MM.1S (cell line): ENCODE data around the gene MTFR1L.

Source experiments
- DNase-seq: peaks from one replicate; pipeline ENCODE4 v3.0.0-alpha.2; 2015
- H2AFZ ChIP-seq: fragments of 300-600 bp; sonication (generic); 2 replicates; pipeline ENCODE4 v1.6.0; 2016; ENCODE audit warnings: antibody characterized with exemption, low read length
- H3F3A ChIP-seq: fragments of 300-600 bp; sonication (generic); 2 replicates; pipeline ENCODE4 v1.6.1; 2016; ENCODE audit warnings: mild to moderate bottlenecking, antibody characterized with exemption, low read length, moderate library complexity, mixed read lengths; ENCODE audit not compliant: insufficient read depth
- H3K27ac ChIP-seq: fragments of 300-600 bp; sonication (generic); 2 replicates; pipeline ENCODE4 v1.5.1; 2016; ENCODE audit warnings: mild to moderate bottlenecking, low read length
- H3K27me3 ChIP-seq: fragments of 300-600 bp; sonication (generic); replicated peaks from 2 replicates; pipeline ENCODE4 v1.6.0; 2016; ENCODE audit warnings: low read length; ENCODE audit not compliant: insufficient read depth
- H3K36me3 ChIP-seq: fragments of 300-600 bp; sonication (generic); replicated peaks from 2 replicates; pipeline ENCODE4 v1.6.1; 2016; ENCODE audit warnings: mild to moderate bottlenecking, low read length, mixed read lengths; ENCODE audit not compliant: insufficient read depth
- H3K4me1 ChIP-seq: fragments of 300-600 bp; sonication (generic); 2 replicates; pipeline ENCODE4 v1.6.1; 2016; ENCODE audit warnings: low read length, mixed read lengths
- H3K4me2 ChIP-seq: fragments of 300-600 bp; sonication (generic); 2 replicates; pipeline ENCODE4 v1.6.0; 2016; ENCODE audit warnings: low read depth, low read length
- H3K4me3 ChIP-seq: fragments of 300-600 bp; sonication (generic); 2 replicates; pipeline ENCODE4 v1.5.1; 2016; ENCODE audit warnings: low read length, mixed read lengths
- H3K79me2 ChIP-seq: fragments of 300-600 bp; sonication (generic); 2 replicates; pipeline ENCODE4 v1.6.1; 2016; ENCODE audit warnings: mixed run types, low read length, mixed read lengths
- H3K9ac ChIP-seq: fragments of 300-600 bp; sonication (generic); 2 replicates; pipeline ENCODE4 v1.6.1; 2016; ENCODE audit warnings: low read length, mixed read lengths
- H3K9me2 ChIP-seq: fragments of 300-600 bp; sonication (generic); replicated peaks from 2 replicates; pipeline ENCODE4 v1.6.1; 2016; ENCODE audit warnings: mild to moderate bottlenecking, low read length, mixed read lengths; ENCODE audit not compliant: insufficient read depth
- H3K9me3 ChIP-seq: fragments of 300-600 bp; sonication (generic); replicated peaks from 2 replicates; pipeline ENCODE4 v1.6.1; 2016; ENCODE audit warnings: mild to moderate bottlenecking, low read length, mixed read lengths; ENCODE audit not compliant: insufficient read depth
- H4K20me1 ChIP-seq: fragments of 300-600 bp; sonication (generic); 2 replicates; pipeline ENCODE4 v1.6.1; 2016; ENCODE audit warnings: mild to moderate bottlenecking, low read length, moderate library complexity, mixed read lengths; ENCODE audit not compliant: insufficient read depth
- EZH2 ChIP-seq: fragments of 300-600 bp; sonication (generic); optimal IDR thresholded peaks from 2 replicates; pipeline ENCODE3; 2017; ENCODE audit warnings: low read depth, mild to moderate bottlenecking, antibody characterized with exemption, low read length, mixed read lengths
- EZH2phosphoT487 ChIP-seq: fragments of 300-600 bp; sonication (generic); IDR thresholded peaks from 2 replicates; pipeline ENCODE4 v1.6.1; 2018; ENCODE audit warnings: antibody characterized with exemption, low read length
- TF ChIP-seq, protein P1 (sequence below): fragments of 300-600 bp; sonication (generic); IDR thresholded peaks from 2 replicates; pipeline ENCODE4 v1.5.1; 2016; ENCODE audit warnings: antibody characterized with exemption, low read length, mixed read lengths

MTFR1L gene

DNA sequence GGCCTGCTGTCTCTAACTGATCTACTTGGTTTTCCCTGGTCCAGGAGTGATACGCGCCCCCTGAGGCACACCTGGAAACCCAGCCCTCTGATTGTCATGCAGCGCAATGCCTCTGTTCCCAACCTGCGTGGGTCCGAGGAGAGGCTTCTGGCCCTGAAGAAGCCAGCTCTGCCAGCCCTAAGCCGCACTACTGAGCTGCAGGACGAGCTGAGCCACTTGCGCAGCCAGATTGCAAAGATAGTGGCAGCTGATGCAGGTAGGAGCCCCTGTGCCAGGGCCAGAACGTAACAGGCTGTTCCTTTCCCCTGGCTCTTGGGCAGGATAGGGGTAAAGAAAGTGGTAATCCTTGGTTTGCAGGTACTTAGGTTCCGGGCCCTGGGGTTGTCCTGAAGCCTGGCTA is 6.8 kb downstream of the MTFR1L start:
- H3K27ac ChIP-seq: no peak overlapping the region
- no peaks in the 10 kb centered on the region for H4K20me1 ChIP-seq
- DNase-seq: no peak
- no peak overlapping the region for H3K4me3 ChIP-seq
- H3K4me1 ChIP-seq: peaks cover 2% of the 10 kb centered on the region
- peaks cover 5% of the 10 kb centered on the region for H3K36me3 ChIP-seq
- H2AFZ ChIP-seq: no peak overlapping the region
- H3K9ac ChIP-seq: no peak overlapping the region
- no peaks in the 10 kb centered on the region for H3K9me2 ChIP-seq
- no peak overlapping the region for H3K4me2 ChIP-seq
- H3K27me3 ChIP-seq: no peaks in the 10 kb centered on the region
- TF ChIP-seq EZH2phosphoT487 (no peak), EZH2 (no peak)
- TF ChIP-seq, protein P1, sequence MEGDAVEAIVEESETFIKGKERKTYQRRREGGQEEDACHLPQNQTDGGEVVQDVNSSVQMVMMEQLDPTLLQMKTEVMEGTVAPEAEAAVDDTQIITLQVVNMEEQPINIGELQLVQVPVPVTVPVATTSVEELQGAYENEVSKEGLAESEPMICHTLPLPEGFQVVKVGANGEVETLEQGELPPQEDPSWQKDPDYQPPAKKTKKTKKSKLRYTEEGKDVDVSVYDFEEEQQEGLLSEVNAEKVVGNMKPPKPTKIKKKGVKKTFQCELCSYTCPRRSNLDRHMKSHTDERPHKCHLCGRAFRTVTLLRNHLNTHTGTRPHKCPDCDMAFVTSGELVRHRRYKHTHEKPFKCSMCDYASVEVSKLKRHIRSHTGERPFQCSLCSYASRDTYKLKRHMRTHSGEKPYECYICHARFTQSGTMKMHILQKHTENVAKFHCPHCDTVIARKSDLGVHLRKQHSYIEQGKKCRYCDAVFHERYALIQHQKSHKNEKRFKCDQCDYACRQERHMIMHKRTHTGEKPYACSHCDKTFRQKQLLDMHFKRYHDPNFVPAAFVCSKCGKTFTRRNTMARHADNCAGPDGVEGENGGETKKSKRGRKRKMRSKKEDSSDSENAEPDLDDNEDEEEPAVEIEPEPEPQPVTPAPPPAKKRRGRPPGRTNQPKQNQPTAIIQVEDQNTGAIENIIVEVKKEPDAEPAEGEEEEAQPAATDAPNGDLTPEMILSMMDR: no peak
- H3K9me3 ChIP-seq: no peaks in the 10 kb centered on the region
- H3K79me2 ChIP-seq: peaks cover 9% of the 10 kb centered on the region
- no peaks in the 10 kb centered on the region for H3F3A ChIP-seq

DNA sequence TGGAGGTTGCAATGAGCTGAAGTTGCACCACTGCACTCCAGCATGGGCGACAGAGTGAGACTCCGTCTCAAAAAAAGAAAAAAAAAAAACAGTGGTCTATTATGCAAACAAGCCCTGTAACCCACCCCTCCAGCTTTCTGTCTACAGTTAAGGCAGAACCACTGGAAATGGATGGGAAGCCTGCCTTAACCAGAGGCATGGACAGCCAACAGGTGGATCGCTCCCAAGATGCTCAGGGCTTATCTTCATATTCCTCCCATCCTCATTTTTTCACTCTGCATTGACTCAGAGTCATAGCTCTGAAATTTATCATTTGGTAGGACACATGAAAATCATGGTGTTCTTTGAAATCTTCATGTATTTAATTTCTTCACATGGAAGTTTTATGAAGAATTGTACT is 8.7 kb downstream of the MTFR1L start:
- Histone ChIP-seq H3K9me2 (no peaks in the 10 kb centered on the region), H3K27me3 (no peaks in the 10 kb centered on the region), H4K20me1 (no peaks in the 10 kb centered on the region), H3K9ac (no peak overlapping the region), H3K36me3 (peaks cover 5% of the 10 kb centered on the region), H3K79me2 (no peaks in the 10 kb centered on the region), H3K4me1 (no peaks in the 10 kb centered on the region), H3K27ac (no peak overlapping the region), H3K4me2 (no peak overlapping the region), H3K9me3 (no peaks in the 10 kb centered on the region), H3K4me3 (no peak overlapping the region), H3F3A (no peaks in the 10 kb centered on the region), H2AFZ (no peak overlapping the region)
- TF ChIP-seq EZH2phosphoT487 (no peak), EZH2 (no peak)
- TF ChIP-seq, protein P1: no peak
- no peak for DNase-seq

DNA sequence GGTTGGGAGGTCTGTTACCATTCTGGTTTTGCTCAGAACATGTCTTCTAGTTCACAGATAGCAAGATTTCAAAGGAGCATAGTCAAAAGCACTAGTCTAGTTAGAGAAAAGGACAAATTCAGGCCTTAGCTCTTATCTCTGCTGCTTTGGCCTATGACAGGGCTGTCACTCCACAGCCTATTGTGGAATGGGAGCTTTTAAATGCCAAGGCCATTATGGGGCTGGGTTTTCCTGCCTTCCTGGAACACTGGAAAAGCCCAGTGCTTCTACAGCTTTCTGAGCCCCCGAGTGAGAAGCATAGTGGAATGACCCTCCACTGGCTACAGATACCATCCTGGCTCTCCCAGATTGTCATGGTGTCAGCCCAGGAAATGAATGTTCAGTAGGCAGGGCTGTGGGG is 9.3 kb downstream of the MTFR1L start:
- Histone ChIP-seq H3K4me1 (no peaks in the 10 kb centered on the region), H3K9me2 (no peaks in the 10 kb centered on the region), H3K36me3 (peaks cover 5% of the 10 kb centered on the region), H3K9ac (no peak overlapping the region), H3F3A (no peaks in the 10 kb centered on the region), H4K20me1 (no peaks in the 10 kb centered on the region), H3K9me3 (no peaks in the 10 kb centered on the region), H3K4me2 (no peak overlapping the region), H3K79me2 (no peaks in the 10 kb centered on the region), H2AFZ (no peak overlapping the region), H3K4me3 (no peak overlapping the region), H3K27ac (no peak overlapping the region), H3K27me3 (no peaks in the 10 kb centered on the region)
- no peak for DNase-seq
- TF ChIP-seq, protein P1: no peak
- TF ChIP-seq EZH2 (no peak), EZH2phosphoT487 (no peak)
